ENCODE results near the gene APCDD1L.
"Not testable (repeated sequence)": the region's sequence is repeated elsewhere in the genome, so short reads cannot be mapped to it uniquely, and the experiment has no call there.

APCDD1L gene

GRCh38 chr20:58440021-58440767 lies 75.0 kb downstream of the APCDD1L start:
- DNase-seq (ENCODE audit: low read depth): peak; percentile 29

GRCh38 chr20:58438970-58439808 lies 76.0 kb downstream of the APCDD1L start:
- no peak for DNase-seq (ENCODE audit: low read depth)

DNA sequence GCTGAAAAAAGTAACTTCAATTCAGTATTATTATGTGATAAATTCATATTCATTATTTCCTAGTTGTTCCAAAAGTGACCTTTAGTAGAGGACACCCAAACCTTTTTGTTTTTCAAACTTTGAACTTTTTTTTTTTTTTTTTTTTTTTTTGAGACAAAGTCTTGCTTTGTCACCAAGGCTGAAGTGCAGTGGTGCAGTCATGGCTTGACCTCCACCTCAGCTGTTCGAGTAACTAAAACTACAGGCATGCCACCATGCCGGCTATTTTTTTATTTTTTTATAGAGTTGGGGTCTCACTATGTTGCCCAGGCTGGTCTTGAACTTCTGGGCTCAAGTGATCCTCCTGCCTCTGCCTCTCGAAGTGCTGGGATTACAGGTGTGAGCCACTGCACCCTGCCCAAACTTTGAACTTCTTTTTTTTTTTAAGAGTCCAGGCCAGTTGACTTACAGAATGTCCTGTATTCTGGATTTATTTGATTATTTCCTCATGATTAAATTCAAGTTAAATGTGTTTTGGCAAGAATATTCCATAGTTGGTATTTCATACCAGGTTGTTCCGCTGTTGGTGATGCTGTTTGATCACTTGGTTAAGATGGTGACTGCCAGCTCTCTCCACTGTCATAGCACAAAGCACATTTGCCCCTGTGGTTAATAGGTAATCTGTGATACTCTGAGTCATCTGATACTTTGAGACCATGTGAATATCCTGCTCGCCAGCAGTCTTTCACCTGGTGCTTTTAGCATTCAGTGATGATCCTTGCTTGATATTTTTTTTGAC lies 78.1 kb downstream of the APCDD1L start:
- DNase-seq (ENCODE audit: low read depth): no peak

- DNase-seq (ENCODE audit: low read depth): no peak
These were observed 80.0 kb downstream of the APCDD1L start for GRCh38 chr20:58435237-58435636.

DNA sequence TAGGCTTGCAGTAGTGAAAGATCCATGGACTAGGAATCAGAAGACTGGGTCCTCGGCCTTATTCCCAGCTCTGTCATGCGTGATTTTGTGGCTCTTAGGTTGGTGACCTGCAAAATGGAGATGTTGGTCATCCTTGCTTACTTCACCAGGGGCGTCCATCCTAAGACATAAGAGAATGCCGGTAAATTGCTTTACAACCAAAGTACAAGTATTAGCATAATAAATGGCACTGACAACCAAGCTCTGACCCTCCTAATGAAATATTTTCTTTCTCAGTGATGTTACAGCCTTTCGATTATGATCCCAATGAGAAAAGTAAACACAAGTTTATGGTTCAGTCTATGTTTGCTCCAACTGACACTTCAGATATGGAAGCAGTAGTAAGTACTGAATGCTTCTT lies 80.9 kb downstream of the APCDD1L start:
- DNase-seq (ENCODE audit: low read depth): no peak

GRCh38 chr20:58433759-58434158 lies 81.4 kb downstream of the APCDD1L start:
- peak; percentile 82 for DNase-seq (ENCODE audit: low read depth)

DNA sequence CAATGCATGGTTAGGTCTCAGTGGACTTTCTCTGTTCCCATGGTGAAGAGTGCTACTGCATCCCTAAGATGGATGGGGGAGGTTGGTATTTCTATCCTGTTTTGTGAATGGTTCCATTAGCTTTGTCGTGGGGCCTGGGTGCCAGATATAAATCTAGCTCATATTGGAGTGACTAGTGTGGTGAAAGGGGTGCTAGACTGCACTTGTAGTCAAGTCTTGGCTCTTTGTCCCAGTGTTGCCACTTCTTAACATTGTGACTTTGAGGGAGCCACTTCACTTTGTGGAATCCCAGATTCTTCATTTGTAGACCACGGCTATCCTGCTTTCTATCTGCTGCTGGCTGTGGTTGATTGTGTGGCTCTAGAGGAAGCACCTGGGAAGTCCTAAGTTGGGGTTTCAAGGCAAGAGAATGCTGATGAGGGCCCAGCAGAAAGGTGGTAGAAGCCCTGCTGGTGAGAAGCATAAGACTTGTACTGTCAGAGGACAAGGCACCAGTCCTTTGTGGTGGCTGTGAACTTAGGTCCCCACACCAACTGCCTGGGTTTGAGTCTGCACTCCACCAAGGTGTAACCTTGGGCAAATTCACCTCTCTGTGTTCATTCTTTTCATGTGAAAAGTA lies 82.1 kb downstream of the APCDD1L start:
- DNase-seq (ENCODE audit: low read depth): no peak

GRCh38 chr20:58432186-58432954 lies 82.8 kb downstream of the APCDD1L start:
- no peak for DNase-seq (ENCODE audit: low read depth)

DNA sequence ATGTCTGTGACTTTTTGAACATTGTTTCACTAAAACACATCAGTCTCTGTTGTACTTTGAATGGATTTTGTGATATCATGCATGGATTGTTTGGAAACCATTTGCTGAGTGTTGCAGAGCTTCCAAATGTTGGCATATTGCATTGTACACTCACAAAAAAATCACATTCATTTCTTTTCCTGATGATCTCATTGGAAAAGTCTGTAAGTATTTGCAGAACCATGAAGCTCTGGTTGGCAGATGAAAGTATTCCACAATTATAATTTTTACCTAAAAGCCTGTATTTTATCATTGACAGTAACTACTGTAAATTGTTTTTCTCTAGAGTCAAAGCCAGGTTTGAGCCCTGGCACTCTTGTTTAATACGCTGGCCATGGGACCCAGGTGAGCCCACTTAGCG lies 84.1 kb downstream of the APCDD1L start:
- peak; percentile 38 for DNase-seq (ENCODE audit: low read depth)

- DNase-seq (ENCODE audit: low read depth): no peak
These were observed 85.9 kb downstream of the APCDD1L start for GRCh38 chr20:58429303-58429702.

GRCh38 chr20:58428364-58428763 lies 86.8 kb downstream of the APCDD1L start:
- no peak for DNase-seq (ENCODE audit: low read depth)

DNA sequence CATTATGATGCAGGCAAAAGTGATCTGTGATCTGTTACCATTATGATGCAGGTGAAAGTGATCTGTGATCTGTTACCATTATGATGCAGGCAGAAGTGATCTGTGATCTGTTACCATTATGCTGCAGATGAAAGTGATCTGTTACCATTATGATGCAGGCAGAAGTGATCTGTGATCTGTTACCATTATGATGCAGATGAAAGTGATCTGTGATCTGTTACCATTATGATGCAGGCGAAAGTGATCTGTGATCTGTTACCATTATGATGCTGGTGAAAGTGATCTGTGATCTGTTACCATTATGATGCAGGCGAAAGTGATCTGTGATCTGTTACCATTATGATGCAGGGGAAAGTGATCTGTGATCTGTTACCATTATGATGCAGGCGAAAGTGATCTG lies 87.6 kb downstream of the APCDD1L start:
- not testable (repeated sequence) for DNase-seq (ENCODE audit: low read depth)

- no peak for DNase-seq (ENCODE audit: low read depth)
These were observed 90.8 kb downstream of the APCDD1L start for GRCh38 chr20:58424218-58424969.

DNA sequence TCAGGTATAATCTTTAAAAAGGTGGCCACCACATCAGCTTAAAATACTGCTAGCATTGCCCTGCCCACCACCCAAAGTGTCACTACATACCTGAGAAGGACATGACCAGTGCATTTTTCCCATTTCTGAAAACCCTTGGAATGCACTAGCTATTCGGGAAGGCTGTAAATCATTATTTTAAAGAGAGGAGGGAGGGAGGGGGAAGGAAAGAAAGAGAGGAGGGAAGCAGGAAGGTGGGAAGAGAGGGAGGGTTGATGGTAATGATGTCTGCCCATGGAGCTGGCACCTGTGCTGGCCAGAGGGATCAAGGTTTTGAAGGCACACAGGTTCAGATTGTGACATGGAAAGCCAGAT lies 93.7 kb downstream of the APCDD1L start:
- peak; percentile 12 for DNase-seq (ENCODE audit: low read depth)

DNA sequence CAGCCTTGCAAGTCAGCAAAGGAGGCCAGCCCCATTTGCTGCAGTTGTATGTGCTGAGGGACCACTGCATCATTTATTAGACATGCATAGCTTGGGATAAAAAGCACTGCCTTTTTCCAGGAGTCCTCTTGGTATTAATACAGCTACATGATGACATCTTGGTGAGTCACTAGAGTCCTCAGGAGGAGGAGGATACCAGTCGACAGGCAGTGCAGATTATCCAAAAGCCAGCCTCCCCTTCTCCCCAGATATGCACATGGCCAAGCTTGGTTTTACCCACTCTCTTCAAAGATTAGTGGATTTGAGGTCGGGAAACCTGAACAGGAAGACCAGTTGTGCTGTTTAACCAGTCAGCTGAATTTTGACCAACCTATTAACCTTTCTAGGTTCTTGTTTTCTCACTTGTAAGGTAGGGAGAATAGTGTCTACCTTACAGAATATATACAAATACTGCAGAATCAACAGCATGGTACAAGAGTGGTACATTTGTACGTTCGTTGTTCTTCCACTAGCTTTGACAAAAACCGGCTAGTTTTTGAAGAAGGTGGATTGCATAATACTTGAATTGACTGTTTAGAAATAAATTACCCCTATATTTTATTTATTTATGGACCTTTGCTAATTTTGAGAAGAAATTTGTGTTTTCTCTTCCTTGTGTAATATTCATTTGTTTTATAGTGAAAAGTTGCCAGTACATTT lies 94.3 kb downstream of the APCDD1L start:
- peak; percentile 83 for DNase-seq (ENCODE audit: low read depth)

DNA sequence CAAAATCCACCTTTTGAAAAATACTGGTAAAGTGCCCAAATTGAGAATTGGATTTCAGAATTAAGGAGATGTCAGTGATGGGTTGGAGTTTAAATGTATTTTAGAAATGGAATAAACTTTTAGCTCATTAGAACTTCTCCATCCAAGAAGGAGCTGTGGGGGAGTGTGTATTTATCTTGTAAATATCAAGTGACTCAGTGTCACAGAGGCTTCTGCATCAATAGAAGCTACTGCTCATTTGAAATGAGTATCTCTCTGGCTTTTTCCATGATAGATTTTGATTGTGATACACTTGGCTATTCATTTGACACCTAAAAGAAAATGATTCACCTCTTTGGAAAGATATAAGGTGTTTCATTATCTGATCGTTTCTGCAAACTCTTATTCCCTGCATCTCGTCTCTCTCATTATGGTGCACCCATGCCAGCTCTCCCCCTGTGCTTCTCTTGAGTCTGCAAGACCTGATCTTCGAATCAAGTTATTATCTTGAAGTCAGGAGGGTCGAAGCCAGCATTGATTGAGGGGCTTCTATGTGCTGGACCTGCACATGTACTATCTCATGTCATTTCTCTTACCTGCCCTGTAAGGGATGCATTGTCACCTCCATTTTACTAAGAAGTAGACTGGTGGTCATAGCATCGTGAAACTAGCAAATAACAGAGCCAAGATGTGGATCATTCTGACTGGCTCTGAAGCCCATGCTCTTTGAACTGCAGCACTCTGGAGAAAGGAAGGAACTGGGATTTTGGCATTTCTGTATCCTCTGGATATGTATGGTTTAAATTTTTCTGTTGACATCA lies 96.0 kb downstream of the APCDD1L start:
- no peak for DNase-seq (ENCODE audit: low read depth)

DNA sequence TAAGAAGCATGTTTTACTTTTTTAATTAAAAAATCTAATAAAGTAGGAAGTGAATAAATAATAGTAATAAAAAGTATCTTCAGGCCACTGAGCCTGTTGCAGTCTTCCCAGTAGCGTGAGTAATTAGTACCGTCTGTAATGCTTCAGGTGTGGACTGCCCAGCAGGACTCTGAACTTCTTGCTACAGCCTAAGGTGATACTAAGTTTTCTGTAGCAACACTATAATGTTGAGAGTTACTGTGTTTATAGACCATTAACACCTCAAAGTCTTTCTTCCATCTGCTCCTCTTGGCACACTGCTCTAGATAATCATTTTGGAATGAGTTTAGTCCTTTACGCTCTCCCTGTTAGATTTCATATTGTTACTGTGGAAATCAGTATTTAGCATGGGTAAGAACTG lies 97.8 kb downstream of the APCDD1L start:
- DNase-seq (ENCODE audit: low read depth): no peak

- DNase-seq (ENCODE audit: low read depth): no peak
These were observed 98.4 kb downstream of the APCDD1L start for GRCh38 chr20:58416835-58417234.

- DNase-seq (ENCODE audit: low read depth): no peak
These were observed 99.1 kb downstream of the APCDD1L start for GRCh38 chr20:58416057-58416456.

All from EH (cell line).